Aorta (tissue), 5 donors: Measurements from ENCODE around the gene RUNDC1. TPM values are rescaled to one million over a fixed set of nuclear protein-coding genes. Genes with fewer than 3 reads are reported as not detected.
"Not testable (repeated sequence)": the region's sequence is repeated elsewhere in the genome, so short reads cannot be mapped to it uniquely, and the experiment has no call there.

Experiments used
- ATAC-seq: fragments of 200-7000 bp; cut with Tn5 transposase; one replicate; pipeline ENCODE4 v1.9.1; 2022; ENCODE audit warnings: moderate library complexity; ENCODE audit not compliant: low FRiP score
- DNase-seq, 2 donors: peaks; one replicate each; pipeline ENCODE4 v3.0.0-alpha.2; 2020
- H3K27ac ChIP-seq, 2 donors: one replicate each; pipeline ENCODE4 v1.5.1; 2013; ENCODE audit warnings: low read length in 2 of 2, mild to moderate bottlenecking in 2 of 2, moderate library complexity in 2 of 2, control low read depth in 1 of 2, inconsistent platforms in 1 of 2, low read depth in 1 of 2
- H3K27me3 ChIP-seq, 2 donors: one replicate each; pipeline ENCODE4 v1.6.1; 2013; ENCODE audit warnings: control low read depth in 1 of 2, low read length in 1 of 2, mild to moderate bottlenecking in 1 of 2, moderate library complexity in 1 of 2; ENCODE audit not compliant: insufficient read depth in 2 of 2, control insufficient read depth in 1 of 2
- H3K36me3 ChIP-seq, 2 donors: one replicate each; pipeline ENCODE4 v1.6.1; 2013; ENCODE audit warnings: control low read depth in 1 of 2, low read length in 1 of 2, mild to moderate bottlenecking in 1 of 2; ENCODE audit not compliant: insufficient read depth in 2 of 2, control insufficient read depth in 1 of 2
- H3K4me1 ChIP-seq, 2 donors: one replicate each; pipeline ENCODE4 v1.6.1; 2013; ENCODE audit warnings: low read length in 2 of 2, control low read depth in 1 of 2, mild to moderate bottlenecking in 1 of 2, moderate library complexity in 1 of 2; ENCODE audit not compliant: insufficient read depth in 2 of 2, control insufficient read depth in 1 of 2
- H3K4me3 ChIP-seq, 2 donors: one replicate each; pipeline ENCODE4 v1.5.1; 2013; ENCODE audit warnings: low read length in 2 of 2, control low read depth in 1 of 2, mild to moderate bottlenecking in 1 of 2
- H3K9me3 ChIP-seq: one replicate; pipeline ENCODE4 v1.6.1; 2013; ENCODE audit warnings: mild to moderate bottlenecking, low read length; ENCODE audit not compliant: control insufficient read depth
- WGBS, 2 donors: extraction: QIAGEN DNeasy Blood & Tissue Kit; methylation state at CpG; one replicate each; pipeline ENCODE4 v1.1.7; 2013; 5-methylcytosine and 5-hydroxymethylcytosine counted together
- intact Hi-C, 2 donors: fragments of 100-400 bp; cut with DNase I; formaldehyde crosslinking; loops; one replicate each; pipeline versions ENCODE4 v1.14.2 to v1.15.0; 2022
- polyA plus RNA-seq, 2 donors: library from polyadenylated mRNA; stranded (reverse); fragments of 200-250 nt; gene quantifications; one replicate each; pipeline ENCODE4 v1.2.3, GENCODE V29; 2013
- total RNA-seq, 2 donors: library from RNA; stranded (reverse); fragmentation: NEBNext Ultra II Directional; extraction: Animal tissue kit (Norgen Biotek cat#: 25700); gene quantifications; one replicate each; pipeline ENCODE4 v1.2.1, GENCODE V29; 2021
- donor health status: healthy with polysubstance abuse.
- donor health status: Bipolar disorder and iron deficiency.
- donor health status: DM: no; HTN: no; CAD: no.
- donor health status: DM: no; HTN: no; CAD: no.
- donor health status: DM: yes; HTN: yes; CAD: no.

The RUNDC1 gene
- total and polyA plus RNA-seq, 4 donors: 2.4 to 16.0 (median 8.9) TPM

DNA sequence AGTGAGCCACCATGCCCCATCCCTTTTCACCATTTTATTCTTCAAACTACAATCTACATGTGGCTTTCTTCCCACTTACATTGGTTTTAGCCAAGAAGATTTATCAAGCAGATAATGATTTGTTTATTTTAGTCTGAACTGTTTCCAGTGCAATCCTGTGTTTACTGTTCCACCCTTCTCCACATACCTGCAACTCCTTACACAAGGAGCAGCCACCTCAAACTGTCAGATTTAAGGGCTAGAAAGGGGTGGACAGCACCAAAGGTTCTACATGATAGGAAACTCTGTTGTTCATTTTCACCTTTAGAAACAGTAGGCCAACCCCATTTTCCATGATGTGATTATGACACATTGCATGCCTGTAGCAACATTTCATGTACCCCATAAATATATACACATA is 1.9 kb downstream of the RUNDC1 start:
- no peaks in the 10 kb centered on the region for H3K4me1 ChIP-seq
- no peaks in the 10 kb centered on the region for H3K36me3 ChIP-seq
- H3K27me3 ChIP-seq: no peaks in the 10 kb centered on the region
- no peak overlapping the region for H3K4me3 ChIP-seq
- ATAC-seq: no peak
- intact Hi-C loops: no loop called here
- no peak for DNase-seq
- no peak overlapping the region for H3K27ac ChIP-seq
- H3K9me3 ChIP-seq: no peaks in the 10 kb centered on the region

DNA sequence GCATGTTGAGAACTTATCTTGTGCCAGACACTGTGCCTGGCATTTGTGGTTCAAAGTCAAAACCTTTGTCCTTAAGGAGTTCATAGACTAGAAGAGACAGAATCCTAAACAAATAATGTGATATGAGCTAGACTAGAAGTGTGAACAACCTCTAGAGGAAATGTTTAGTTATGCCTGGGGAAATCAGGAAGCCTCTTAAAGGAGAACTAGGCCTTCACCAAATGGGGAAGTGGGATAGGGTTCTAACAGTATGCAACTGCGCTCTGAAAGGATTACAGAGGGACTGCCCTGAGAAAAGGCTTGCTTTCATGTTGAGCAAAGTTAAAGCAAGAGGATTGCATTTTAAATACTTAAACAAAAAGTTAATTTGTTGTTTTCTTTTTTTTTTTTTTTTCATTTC is 4.9 kb downstream of the RUNDC1 start:
- DNase-seq (no peak), ATAC-seq (peak; percentile 47)
- Histone ChIP-seq H3K27ac (no peak overlapping the region), H3K27me3 (no peaks in the 10 kb centered on the region), H3K36me3 (no peaks in the 10 kb centered on the region), H3K4me3 (no peak overlapping the region), H3K4me1 (no peaks in the 10 kb centered on the region), H3K9me3 (no peaks in the 10 kb centered on the region)
- intact Hi-C loops: no loop called here
- 0% methylated on average over 1 of the region's 1 CpG; no CpG with 5 or more reads in 1 of the 2 donors for WGBS, 2 donors

DNA sequence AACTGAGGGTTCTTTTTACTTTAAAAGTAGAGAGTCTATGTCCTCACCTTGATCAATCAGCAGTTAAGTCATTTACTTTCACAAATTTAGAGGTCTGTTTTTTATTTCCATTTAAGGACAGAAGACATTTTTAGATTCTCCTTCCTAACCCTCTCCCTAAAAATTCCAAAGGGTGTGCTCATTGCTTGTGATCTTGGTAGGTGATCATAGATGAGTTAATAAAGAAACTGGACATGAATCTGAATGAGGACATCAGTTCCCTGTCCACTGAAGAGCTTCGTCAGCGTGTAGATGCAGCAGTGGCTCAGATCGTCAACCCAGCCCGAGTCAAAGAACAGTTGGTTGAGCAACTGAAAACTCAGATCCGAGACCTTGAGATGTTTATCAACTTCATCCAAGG is 8.8 kb downstream of the RUNDC1 start:
- peaks cover 0 to 11% of the 10 kb centered on the region in 2 donors for H3K36me3 ChIP-seq
- no peaks in the 10 kb centered on the region for H3K9me3 ChIP-seq
- H3K27me3 ChIP-seq: no peaks in the 10 kb centered on the region
- WGBS, 2 donors: 92 to 94% methylated on average over 5 of the region's 5 CpGs
- no peak for DNase-seq
- no peak for ATAC-seq
- no peaks in the 10 kb centered on the region for H3K4me1 ChIP-seq
- no peak overlapping the region for H3K27ac ChIP-seq
- intact Hi-C loops: no loop called here
- no peak overlapping the region for H3K4me3 ChIP-seq

DNA sequence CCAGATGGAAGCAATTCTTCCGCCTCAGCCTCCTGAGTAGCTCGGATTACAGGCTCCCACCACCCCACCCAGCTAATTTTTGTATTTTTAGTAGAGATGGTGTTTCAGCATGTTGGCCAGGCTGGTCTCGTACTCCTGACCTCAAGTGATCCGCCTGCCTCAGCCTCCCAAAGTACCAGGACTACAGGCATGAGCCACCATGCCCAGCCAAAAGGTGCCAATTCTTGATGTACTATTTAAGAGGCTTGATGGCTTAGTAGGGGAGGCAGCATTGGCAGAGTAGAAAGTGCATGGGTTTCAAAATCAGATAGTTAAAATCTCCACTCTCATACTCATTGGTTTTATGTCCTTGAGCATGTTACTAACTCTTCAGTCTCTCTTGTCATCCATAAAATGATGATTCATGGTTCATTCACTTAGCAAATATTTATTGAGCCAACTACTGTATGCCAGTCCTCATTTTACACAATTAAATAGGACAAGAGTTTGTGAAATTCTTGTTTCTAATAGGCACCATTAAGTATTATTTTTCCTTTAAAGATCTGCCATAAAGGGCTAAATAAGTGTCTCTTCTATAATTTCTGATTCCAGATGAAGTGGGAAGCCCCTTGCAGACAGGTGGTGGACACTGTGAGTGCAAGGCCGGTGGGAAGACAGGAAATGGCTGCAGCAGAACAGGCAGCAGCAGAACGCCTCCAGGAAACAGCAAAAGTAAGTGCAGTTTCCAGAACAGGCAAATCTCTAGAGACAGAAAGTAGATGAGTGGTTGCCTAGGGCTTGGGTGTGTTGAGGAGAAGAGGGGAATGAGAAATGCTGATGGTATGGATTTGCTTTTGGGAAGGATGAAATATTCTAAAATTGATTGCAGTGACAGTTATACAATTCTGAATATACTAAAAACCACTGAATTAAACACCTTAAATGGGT is 9.6 kb downstream of the RUNDC1 start:
- 88 to 89% methylated on average over 6 of the region's 6 CpGs for WGBS, 2 donors
- Histone ChIP-seq H3K9me3 (no peaks in the 10 kb centered on the region), H3K36me3 (peaks cover 0 to 11% of the 10 kb centered on the region in 2 donors), H3K4me3 (no peak overlapping the region), H3K4me1 (no peaks in the 10 kb centered on the region), H3K27ac (no peak overlapping the region), H3K27me3 (no peaks in the 10 kb centered on the region)
- ATAC-seq: no peak
- DNase-seq: peak in 1 of 2 donors; percentile 12
- intact Hi-C loops: loop anchor here in 1 of 2 donors (10.0 kb wide), 1 partner anchor 145 kb away; the partner anchor contains the start of gene AOC2

DNA sequence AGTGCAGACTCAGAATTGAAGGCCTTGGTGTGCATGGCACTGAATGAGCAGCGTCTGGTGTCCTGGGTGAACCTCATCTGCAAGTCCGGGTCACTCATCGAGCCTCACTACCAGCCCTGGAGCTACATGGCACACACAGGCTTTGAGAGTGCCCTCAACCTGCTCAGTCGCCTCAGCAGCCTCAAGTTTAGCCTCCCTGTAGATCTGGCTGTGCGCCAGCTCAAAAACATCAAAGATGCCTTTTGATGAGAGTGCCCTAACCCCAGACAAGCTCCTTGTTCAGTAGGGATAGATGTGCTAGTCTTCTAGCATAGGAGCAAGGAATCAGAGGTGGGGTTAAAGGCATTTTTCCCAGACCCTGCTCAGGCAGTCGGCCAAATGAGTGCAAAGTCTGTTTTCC is 11.1 kb downstream of the RUNDC1 start:
- no peak overlapping the region for H3K4me3 ChIP-seq
- 93% methylated on average over 6 of the region's 6 CpGs for WGBS, 2 donors
- ATAC-seq: no peak
- no peaks in the 10 kb centered on the region for H3K27me3 ChIP-seq
- no peaks in the 10 kb centered on the region for H3K9me3 ChIP-seq
- H3K36me3 ChIP-seq: peaks cover 0 to 11% of the 10 kb centered on the region in 2 donors
- intact Hi-C loops: loop anchor here in 1 of 2 donors (10.0 kb wide), 1 partner anchor 147 kb away; the partner anchor contains the start of gene AOC2
- H3K27ac ChIP-seq: no peak overlapping the region
- H3K4me1 ChIP-seq: no peaks in the 10 kb centered on the region
- DNase-seq: no peak

DNA sequence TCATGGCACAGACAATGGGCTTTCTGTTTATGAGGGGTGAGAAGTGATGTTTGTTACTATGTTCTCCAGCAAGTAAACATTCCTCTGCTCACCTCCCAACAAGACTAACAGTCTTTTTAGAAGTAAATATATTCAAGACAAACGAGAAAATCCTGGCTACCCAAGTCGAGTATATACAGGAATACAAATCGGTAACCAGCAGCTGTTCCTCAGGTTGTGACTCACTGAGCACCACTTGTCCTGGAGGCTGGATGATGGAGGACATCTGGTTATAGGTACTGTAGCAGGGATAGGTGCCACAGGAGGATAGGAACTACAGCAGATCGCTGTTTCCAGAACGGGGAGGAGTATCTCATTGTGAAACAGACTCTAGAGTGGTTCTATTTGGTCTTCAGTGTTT is 12.5 kb downstream of the RUNDC1 start:
- intact Hi-C loops: loop anchor here in 1 of 2 donors (10.0 kb wide), 1 partner anchor 148 kb away; the partner anchor contains the start of gene AOC2
- ATAC-seq: no peak
- Histone ChIP-seq H3K27me3 (no peaks in the 10 kb centered on the region), H3K27ac (no peak overlapping the region), H3K4me3 (no peak overlapping the region), H3K36me3 (peaks cover 0 to 11% of the 10 kb centered on the region in 2 donors), H3K9me3 (no peaks in the 10 kb centered on the region), H3K4me1 (no peaks in the 10 kb centered on the region)
- DNase-seq: no peak
- WGBS, 2 donors: 83 to 87% methylated on average over 5 of the region's 5 CpGs

DNA sequence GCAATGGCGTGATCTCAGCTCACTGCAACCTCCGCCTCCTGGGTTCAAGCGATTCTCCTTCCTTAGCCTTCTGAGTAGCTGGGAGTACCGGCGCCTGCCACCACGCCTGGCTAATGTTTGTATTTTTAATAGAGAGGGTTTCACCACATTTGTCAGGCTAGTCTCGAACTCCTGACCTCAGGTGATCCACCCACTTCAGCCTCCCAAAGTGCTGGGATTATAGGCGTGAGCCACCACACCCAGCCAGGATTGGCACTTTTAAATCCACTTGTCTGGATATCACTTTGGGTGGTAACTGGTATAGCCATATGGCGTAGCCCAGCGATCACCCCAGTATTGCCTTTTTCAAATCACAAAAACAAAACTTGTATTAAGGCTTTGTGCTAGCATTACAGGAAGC is 13.5 kb downstream of the RUNDC1 start:
- ATAC-seq, H3K9me3 ChIP-seq, H3K4me1 ChIP-seq, H3K27ac ChIP-seq, H3K4me3 ChIP-seq, H3K27me3 ChIP-seq: not testable (repeated sequence)
- peak in 1 of 2 donors; percentile 31 for DNase-seq
- WGBS, 2 donors: 80 to 83% methylated on average over 10 of the region's 10 CpGs
- H3K36me3 ChIP-seq: peaks cover 0 to 11% of the 10 kb centered on the region in 2 donors
- intact Hi-C loops: loop anchor here in 1 of 2 donors (10.0 kb wide), 1 partner anchor 149 kb away; the partner anchor contains the start of gene AOC2

DNA sequence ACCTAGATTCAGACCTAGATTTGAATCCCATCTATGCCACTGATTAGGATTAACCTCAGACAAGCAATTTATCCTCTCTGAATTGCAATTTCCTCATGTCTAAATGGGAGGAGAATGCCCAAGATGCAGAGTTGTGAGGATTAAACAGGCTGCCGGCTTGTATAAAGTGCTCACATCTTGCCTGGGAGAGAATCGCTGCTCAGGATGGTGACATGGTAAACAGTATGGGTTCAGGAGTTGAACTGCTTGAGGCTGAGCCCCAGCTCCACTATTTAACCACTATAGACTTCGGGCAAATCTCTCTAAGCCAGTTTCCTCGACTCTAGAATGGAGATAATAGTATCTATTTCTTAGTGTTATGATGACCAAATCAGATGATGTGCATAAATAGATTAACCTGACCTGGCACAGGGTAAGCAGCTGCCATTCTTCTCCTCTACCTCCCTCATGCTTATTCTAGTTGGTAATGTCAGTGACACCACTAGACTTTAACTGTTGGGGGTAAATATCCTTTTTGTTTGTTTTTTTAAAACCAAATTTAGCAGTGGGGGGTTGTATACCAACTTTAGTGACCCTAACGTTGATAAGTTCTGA is 17.1 kb downstream of the RUNDC1 start:
- DNase-seq (peak in 1 of 2 donors; percentile 17), ATAC-seq (no peak)
- peak overlapping the region in 1 of 2 donors; percentile 52 for H3K27ac ChIP-seq
- no peaks in the 10 kb centered on the region for H3K27me3 ChIP-seq
- 15 to 18% methylated on average over 5 of the region's 5 CpGs for WGBS, 2 donors
- H3K36me3 ChIP-seq: peaks cover 0 to 3% of the 10 kb centered on the region in 2 donors
- no peak overlapping the region for H3K4me3 ChIP-seq
- H3K9me3 ChIP-seq: no peaks in the 10 kb centered on the region
- no peaks in the 10 kb centered on the region for H3K4me1 ChIP-seq
- intact Hi-C loops: loop anchor here (2.0 to 10.0 kb wide), 2 partner anchors 153 to 155 kb away; partner anchors contain the start of gene AOC2 (in 1 of the 2)
